COLO668 (cell line): ENCODE data around the gene GMEB1.
"Not testable (repeated sequence)": the region's sequence is repeated elsewhere in the genome, so short reads cannot be mapped to it uniquely, and the experiment has no call there.

Experiments used
- DNase-seq: peaks from one replicate; lab custom pipeline; 2025; ENCODE audit not compliant: unreplicated experiment; lab: John Stamatoyannopoulos, UW

Gene GMEB1

GRCh38 chr1:28668191-28668955 lies at the start of gene GMEB1:
Gene GMEB1, plus strand, starts transcription at chr1:28668784. Its CDS starts 14,829 bp downstream, at chr1:28683613.
- peak; percentile 99 for DNase-seq

GRCh38 chr1:28631713-28632112 lies 36.9 kb upstream of the GMEB1 start:
- DNase-seq: no peak

GRCh38 chr1:28632560-28632959 lies 36.0 kb upstream of the GMEB1 start:
- no peak for DNase-seq

- peak; percentile 40 for DNase-seq
These were observed 27.8 kb upstream of the GMEB1 start for GRCh38 chr1:28640766-28641165.

GRCh38 chr1:28642056-28642846 lies 26.3 kb upstream of the GMEB1 start:
- peak; percentile 55 for DNase-seq

- peak; percentile 99 for DNase-seq
These were observed 25.5 kb upstream of the GMEB1 start, which contains the start of gene TAF12 for GRCh38 chr1:28642847-28643635. Gene TAF12, minus strand, starts transcription at chr1:28643067. Its CDS starts 20,986 bp downstream, at chr1:28622081.

GRCh38 chr1:28644494-28644893 lies 24.1 kb upstream of the GMEB1 start:
- DNase-seq: no peak

- DNase-seq: not testable (repeated sequence)
These were observed 23.2 kb upstream of the GMEB1 start for GRCh38 chr1:28645406-28645805.

GRCh38 chr1:28646040-28646439 lies 22.5 kb upstream of the GMEB1 start:
- DNase-seq: no peak

- DNase-seq: peak; percentile 97
These were observed 20.5 kb upstream of the GMEB1 start for GRCh38 chr1:28648008-28648473.

GRCh38 chr1:28648474-28649198 lies 19.9 kb upstream of the GMEB1 start, which contains the start of gene RNU11:
Gene RNU11, plus strand, starts transcription at chr1:28648600.
- DNase-seq: peak; percentile 97

GRCh38 chr1:28653063-28653462 lies 15.5 kb upstream of the GMEB1 start:
- DNase-seq: not testable (repeated sequence)

- DNase-seq: peak; percentile 49
These were observed 14.7 kb upstream of the GMEB1 start for GRCh38 chr1:28653870-28654269.

GRCh38 chr1:28655448-28656311 lies 12.9 kb upstream of the GMEB1 start:
- DNase-seq: not testable (repeated sequence)

- DNase-seq: no peak
These were observed 12.2 kb upstream of the GMEB1 start for GRCh38 chr1:28656335-28656734.

GRCh38 chr1:28663871-28664470 lies 4.6 kb upstream of the GMEB1 start:
- no peak for DNase-seq

- no peak for DNase-seq
These were observed 1.8 kb upstream of the GMEB1 start for GRCh38 chr1:28666806-28667205.

GRCh38 chr1:28668956-28669723 lies 556 bp downstream of the GMEB1 start:
- peak; percentile 98 for DNase-seq
